IPS DF 6.9 (cell line): Measurements from ENCODE around the gene TMEM45B.

Experiments
- DNase-seq: peaks from one replicate; pipeline ENCODE4 v3.0.0-alpha.2; 2013; ENCODE audit warnings: low read depth, low spot score
- H3K27ac ChIP-seq: one replicate; pipeline ENCODE4 v1.5.1; 2013; ENCODE audit warnings: low read length, control low read depth
- H3K27me3 ChIP-seq: 2 replicates; pipeline ENCODE4 v1.6.1; 2013; ENCODE audit warnings: mild to moderate bottlenecking, low read length; ENCODE audit not compliant: control insufficient read depth, insufficient read depth
- H3K36me3 ChIP-seq: 2 replicates; pipeline ENCODE4 v1.6.1; 2013; ENCODE audit warnings: low read length; ENCODE audit not compliant: control insufficient read depth, insufficient read depth
- H3K4me1 ChIP-seq: 2 replicates; pipeline ENCODE4 v1.6.1; 2013; ENCODE audit warnings: low read length; ENCODE audit not compliant: control insufficient read depth, insufficient read depth
- H3K4me3 ChIP-seq: 2 replicates; pipeline ENCODE4 v1.5.1; 2013; ENCODE audit warnings: mild to moderate bottlenecking, low read length
- H3K9me3 ChIP-seq: 2 replicates; pipeline ENCODE4 v1.6.1; 2013; ENCODE audit warnings: low read length, inconsistent platforms; ENCODE audit not compliant: control insufficient read depth, insufficient read depth
- WGBS: extraction: QIAGEN DNeasy Blood & Tissue Kit; methylation state at CpG from one replicate; pipeline ENCODE4 v1.1.7; 2013; ENCODE audit warnings: mixed read lengths, missing lambda C conversion rate; ENCODE audit not compliant: insufficient read length, insufficient coverage; 5-methylcytosine and 5-hydroxymethylcytosine counted together

TMEM45B gene

GRCh38 chr11:129849447-129850130 is 33.9 kb downstream of the TMEM45B start:
- Histone ChIP-seq H3K27ac (no peak overlapping the region), H3K36me3 (no peaks in the 10 kb centered on the region), H3K27me3 (no peaks in the 10 kb centered on the region), H3K4me1 (no peaks in the 10 kb centered on the region), H3K4me3 (no peak overlapping the region), H3K9me3 (no peaks in the 10 kb centered on the region)
- no CpG with 5 or more reads among the region's 15 CpGs for WGBS
- no peak for DNase-seq

- Histone ChIP-seq H3K27ac (no peak overlapping the region), H3K4me3 (no peak overlapping the region), H3K9me3 (no peaks in the 10 kb centered on the region), H3K4me1 (no peaks in the 10 kb centered on the region), H3K27me3 (no peaks in the 10 kb centered on the region), H3K36me3 (no peaks in the 10 kb centered on the region)
- WGBS, result no CpG with 5 or more reads among the region's 15 CpGs
- DNase-seq, result no peak
These were observed 36.6 kb downstream of the TMEM45B start for GRCh38 chr11:129852125-129852740.

- Histone ChIP-seq H3K36me3 (no peaks in the 10 kb centered on the region), H3K4me3 (no peak overlapping the region), H3K4me1 (no peaks in the 10 kb centered on the region), H3K27me3 (no peaks in the 10 kb centered on the region), H3K9me3 (no peaks in the 10 kb centered on the region), H3K27ac (no peak overlapping the region)
- DNase-seq, result no peak
- no CpG with 5 or more reads among the region's 10 CpGs for WGBS
These were observed 38.0 kb downstream of the TMEM45B start for GRCh38 chr11:129853518-129854231.

GRCh38 chr11:129854232-129854805 is 38.7 kb downstream of the TMEM45B start:
- H3K4me1 ChIP-seq, result no peaks in the 10 kb centered on the region
- H3K27ac ChIP-seq, result no peak overlapping the region
- no peaks in the 10 kb centered on the region for H3K36me3 ChIP-seq
- no peak overlapping the region for H3K4me3 ChIP-seq
- H3K9me3 ChIP-seq, result no peaks in the 10 kb centered on the region
- no peak for DNase-seq
- whole genome bisulfite sequencing, result no CpG with 5 or more reads among the region's 7 CpGs
- H3K27me3 ChIP-seq, result no peaks in the 10 kb centered on the region

GRCh38 chr11:129855086-129855485 is 39.4 kb downstream of the TMEM45B start:
- H3K27ac ChIP-seq, result no peak overlapping the region
- H3K27me3 ChIP-seq, result no peaks in the 10 kb centered on the region
- H3K36me3 ChIP-seq, result no peaks in the 10 kb centered on the region
- DNase-seq, result no peak
- no CpG with 5 or more reads among the region's 11 CpGs for WGBS
- no peaks in the 10 kb centered on the region for H3K4me1 ChIP-seq
- no peaks in the 10 kb centered on the region for H3K9me3 ChIP-seq
- no peak overlapping the region for H3K4me3 ChIP-seq

GRCh38 chr11:129856036-129856435 is 40.4 kb downstream of the TMEM45B start:
- no peak overlapping the region for H3K4me3 ChIP-seq
- H3K27ac ChIP-seq, result no peak overlapping the region
- no peaks in the 10 kb centered on the region for H3K27me3 ChIP-seq
- H3K36me3 ChIP-seq, result no peaks in the 10 kb centered on the region
- no peak for DNase-seq
- no peaks in the 10 kb centered on the region for H3K9me3 ChIP-seq
- no peaks in the 10 kb centered on the region for H3K4me1 ChIP-seq
- WGBS, result no CpG with 5 or more reads among the region's 8 CpGs

- H3K9me3 ChIP-seq, result no peaks in the 10 kb centered on the region
- no CpG with 5 or more reads among the region's 16 CpGs for WGBS
- DNase-seq, result peak; percentile 29
- peaks cover 22% of the 10 kb centered on the region for H3K36me3 ChIP-seq
- H3K4me1 ChIP-seq, result peaks cover 2% of the 10 kb centered on the region; the same call in 1 of the 2 replicates
- no peak overlapping the region for H3K4me3 ChIP-seq
- no peaks in the 10 kb centered on the region for H3K27me3 ChIP-seq
- no peak overlapping the region for H3K27ac ChIP-seq
These were observed 46.3 kb downstream of the TMEM45B start for GRCh38 chr11:129861702-129862522.

- Histone ChIP-seq H3K36me3 (peaks cover 31% of the 10 kb centered on the region), H3K4me3 (no peak overlapping the region), H3K27ac (no peak overlapping the region), H3K4me1 (peaks cover 2% of the 10 kb centered on the region), H3K9me3 (no peaks in the 10 kb centered on the region), H3K27me3 (no peaks in the 10 kb centered on the region)
- no CpG with 5 or more reads among the region's 5 CpGs for WGBS
- no peak for DNase-seq
These were observed 49.2 kb downstream of the TMEM45B start for GRCh38 chr11:129864811-129865210.

- H3K9me3 ChIP-seq, result no peaks in the 10 kb centered on the region
- no peak overlapping the region for H3K4me3 ChIP-seq
- peaks cover 37% of the 10 kb centered on the region for H3K36me3 ChIP-seq
- no peaks in the 10 kb centered on the region for H3K27me3 ChIP-seq
- H3K27ac ChIP-seq, result no peak overlapping the region
- WGBS, result no CpG with 5 or more reads among the region's 4 CpGs
- no peak for DNase-seq
- H3K4me1 ChIP-seq, result peaks cover 2% of the 10 kb centered on the region
These were observed 50.1 kb downstream of the TMEM45B start for GRCh38 chr11:129865701-129866100.

GRCh38 chr11:129866311-129866710 is 50.7 kb downstream of the TMEM45B start:
- Histone ChIP-seq H3K27ac (no peak overlapping the region), H3K36me3 (peaks cover 38% of the 10 kb centered on the region), H3K9me3 (no peaks in the 10 kb centered on the region), H3K27me3 (no peaks in the 10 kb centered on the region), H3K4me3 (no peak overlapping the region), H3K4me1 (peaks cover 2% of the 10 kb centered on the region)
- WGBS, result no CpG with 5 or more reads among the region's 3 CpGs
- no peak for DNase-seq
